Astrocyte (in vitro differentiated cells and primary cell): ENCODE measurements around the gene EIF3L.

Experiments
- CTCF ChIP-seq: IDR thresholded peaks from 2 replicates; pipeline ENCODE4 v1.5.1; 2011; ENCODE audit warnings: low read depth, mild to moderate bottlenecking, inconsistent platforms, low read length, moderate library complexity; ENCODE audit not compliant: insufficient read depth
- EZH2 ChIP-seq: IDR thresholded peaks from 2 replicates; pipeline ENCODE4 v1.6.1; 2012; ENCODE audit warnings: mild to moderate bottlenecking, low read length, inconsistent platforms; ENCODE audit not compliant: insufficient read depth

GRCh38 chr22:37924386-37925065, 75.3 kb downstream of the EIF3L start:
- no peak for TF ChIP-seq CTCF
- TF ChIP-seq EZH2 = no peak
